ENCODE data around the gene ADGRB3.
"Not testable (repeated sequence)": the region's sequence is repeated elsewhere in the genome, so short reads cannot be mapped to it uniquely, and the experiment has no call there.

- not testable (repeated sequence) for TF ChIP-seq EZH2 (optimal IDR thresholded peaks at IDR 0.05; ENCODE audit: low read depth, low read length); CTCF (IDR thresholded peaks at IDR 0.05; ENCODE audit: low read length)
Measured at GRCh38 chr6:68981668-68982067, 346.6 kb downstream of the ADGRB3 start.
